ENCODE data around the gene LSS. TPM values are rescaled to one million over a fixed set of nuclear protein-coding genes. Genes with fewer than 3 reads are reported as not detected.
"Not testable (repeated sequence)": the region's sequence is repeated elsewhere in the genome, so short reads cannot be mapped to it uniquely, and the experiment has no call there.

The LSS gene
- total RNA-seq, 6 donors from 2014 or later = 71.7 to 266 (median 135) TPM

GRCh38 chr21:46245213-46245915, 16.8 kb upstream of the LSS start:
- Histone ChIP-seq H3K27ac (no peak overlapping the region), H3K36me3 (peaks cover 40 to 99% (median 79%) of the 10 kb centered on the region in 4 donors), H3K4me3 (no peak overlapping the region), H3K27me3 (no peaks in the 10 kb centered on the region), H3K4me1 (no peaks in the 10 kb centered on the region), H3K9me3 (no peaks in the 10 kb centered on the region)
- 60 to 93% methylated on average over 3 of the region's 3 CpGs for WGBS, 2 donors
- ATAC-seq (ENCODE audit: low FRiP score in 2 of 2) (no peak), DNase-seq (no peak)
- TF ChIP-seq POLR2AphosphoS5 (IDR thresholded peaks at IDR 0.05) (no peak), POLR2A (IDR thresholded peaks at IDR 0.05) (no peak), EP300 (IDR thresholded peaks at IDR 0.05) (no peak), CTCF (IDR thresholded peaks at IDR 0.05) (no peak)

- DNase-seq (no peak), ATAC-seq (ENCODE audit: low FRiP score in 2 of 2) (no peak)
- Histone ChIP-seq H3K27ac (no peak overlapping the region), H3K4me3 (no peak overlapping the region), H3K9me3 (no peaks in the 10 kb centered on the region), H3K36me3 (peaks cover 39 to 99% (median 80%) of the 10 kb centered on the region in 4 donors), H3K27me3 (no peaks in the 10 kb centered on the region), H3K4me1 (no peaks in the 10 kb centered on the region)
- TF ChIP-seq POLR2A (IDR thresholded peaks at IDR 0.05) (no peak), CTCF (IDR thresholded peaks at IDR 0.05) (no peak), POLR2AphosphoS5 (IDR thresholded peaks at IDR 0.05) (no peak)
- 92 to 98% methylated on average over 7 of the region's 8 CpGs for WGBS, 2 donors
Observed at GRCh38 chr21:46244602-46245001, 16.0 kb upstream of the LSS start.

DNA sequence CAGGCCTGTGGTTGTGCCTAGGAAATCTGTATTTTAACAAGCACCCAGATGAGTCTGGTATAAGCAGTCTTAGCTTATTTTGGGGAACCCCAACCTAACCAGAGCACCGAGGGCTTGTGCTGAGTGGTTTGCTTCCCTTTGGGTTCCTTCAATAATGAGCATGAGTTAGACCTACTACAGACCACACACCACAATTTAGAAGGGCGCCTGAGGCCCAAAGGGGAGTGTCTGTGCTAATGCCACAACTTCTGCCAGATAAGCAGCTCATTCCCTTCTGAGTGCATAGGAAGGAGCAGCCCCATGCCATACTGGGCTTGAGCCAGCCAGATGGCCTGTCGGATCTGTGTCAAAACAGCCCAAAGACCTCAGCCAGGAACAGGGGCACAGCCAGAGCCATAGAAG, 15.4 kb upstream of the LSS start:
- no peak for TF ChIP-seq EP300 (IDR thresholded peaks at IDR 0.05)
- no peak for TF ChIP-seq POLR2AphosphoS5 (IDR thresholded peaks at IDR 0.05)
- TF ChIP-seq POLR2A (IDR thresholded peaks at IDR 0.05) = no peak
- TF ChIP-seq CTCF (IDR thresholded peaks at IDR 0.05) = no peak
- no peaks in the 10 kb centered on the region for H3K9me3 ChIP-seq
- no peak overlapping the region for H3K4me3 ChIP-seq
- no peak overlapping the region for H3K27ac ChIP-seq
- no peaks in the 10 kb centered on the region for H3K4me1 ChIP-seq
- H3K36me3 ChIP-seq = peaks cover 38 to 99% (median 83%) of the 10 kb centered on the region in 4 donors
- 92 to 97% methylated on average over 2 to 3 of the region's 3 CpGs for WGBS, 2 donors
- ATAC-seq (ENCODE audit: low FRiP score in 2 of 2) (no peak), DNase-seq (no peak)
- H3K27me3 ChIP-seq = no peaks in the 10 kb centered on the region

DNA sequence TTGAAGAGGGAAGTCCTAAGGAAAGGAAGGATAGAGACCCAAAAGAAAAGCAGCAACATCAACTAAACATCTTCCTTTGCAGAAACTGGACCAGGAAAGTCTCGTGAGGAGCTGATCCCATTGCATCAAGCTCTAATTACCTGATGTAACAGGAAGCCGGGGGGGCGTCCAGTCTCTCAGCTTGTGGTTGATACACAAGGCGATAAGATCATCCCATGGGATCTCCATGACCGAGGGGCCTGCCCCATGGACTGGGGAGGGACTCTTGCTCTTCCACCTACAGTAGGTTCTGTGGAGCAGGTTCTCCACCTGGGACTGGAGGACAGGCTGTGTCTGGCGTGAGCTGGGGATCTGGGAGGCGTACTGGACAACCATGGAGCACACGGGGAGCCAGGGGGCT, 14.8 kb upstream of the LSS start:
- DNase-seq (no peak), ATAC-seq (ENCODE audit: low FRiP score in 2 of 2) (no peak)
- 92 to 96% methylated on average over 8 of the region's 8 CpGs for WGBS, 2 donors
- Histone ChIP-seq H3K4me1 (no peaks in the 10 kb centered on the region), H3K4me3 (no peak overlapping the region), H3K36me3 (peaks cover 38 to 99% (median 87%) of the 10 kb centered on the region in 4 donors), H3K27ac (no peak overlapping the region), H3K27me3 (no peaks in the 10 kb centered on the region), H3K9me3 (no peaks in the 10 kb centered on the region)
- TF ChIP-seq POLR2AphosphoS5 (IDR thresholded peaks at IDR 0.05) (no peak), POLR2A (IDR thresholded peaks at IDR 0.05) (no peak), CTCF (IDR thresholded peaks at IDR 0.05) (no peak), EP300 (IDR thresholded peaks at IDR 0.05) (no peak)

DNA sequence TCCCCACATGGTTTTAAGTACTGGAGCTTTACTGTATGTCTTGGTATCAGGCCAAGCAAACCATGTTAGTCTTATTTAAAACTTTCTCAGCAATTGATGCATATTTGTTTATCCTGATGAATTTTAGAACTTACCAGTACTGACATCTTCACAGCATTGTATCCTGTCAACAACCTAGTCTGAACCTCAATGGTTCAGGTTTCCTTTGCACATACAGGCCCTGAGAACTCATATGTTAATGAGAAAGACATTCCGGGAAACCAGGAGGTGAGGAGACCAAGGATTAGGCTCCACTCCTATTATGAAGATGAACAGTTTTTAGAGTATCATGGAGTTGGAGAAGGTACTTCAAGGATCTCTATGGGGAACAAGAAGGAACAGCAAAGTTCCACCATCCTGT, 13.0 kb upstream of the LSS start:
- H3K27ac ChIP-seq; DNase-seq; H3K9me3 ChIP-seq; H3K4me3 ChIP-seq; ATAC-seq (ENCODE audit: low FRiP score in 2 of 2); H3K27me3 ChIP-seq; H3K4me1 ChIP-seq: not testable (repeated sequence)
- 88 to 100% methylated on average over 1 of the region's 1 CpG for WGBS, 2 donors
- peaks cover 42 to 92% (median 82%) of the 10 kb centered on the region in 4 donors for H3K36me3 ChIP-seq
